HAP-1 (cell line): Measurements from ENCODE around the gene LSAMP.
A peak's percentile ranks its signal among the peaks of the same experiment; 100 is the strongest.

Experiments
- DNase-seq, 2 experiments: peaks; one replicate each; pipeline ENCODE4 v3.0.0-alpha.2; 2016 to 2020; ENCODE audit warnings: low spot score in 2 of 2
- H3K27me3 ChIP-seq: fragments of 250-450 bp; sonication (Bioruptor Pico); 2 replicates; pipeline ENCODE4 v1.5.1; 2020; ENCODE audit warnings: low read depth, mild to moderate bottlenecking, moderate library complexity
- H3K36me3 ChIP-seq: fragments of 250-450 bp; sonication (Bioruptor Pico); replicated peaks from 2 replicates; pipeline ENCODE4 v1.5.1; 2020; ENCODE audit warnings: mild to moderate bottlenecking
- H3K4me1 ChIP-seq: fragments of 250-450 bp; sonication (Bioruptor Pico); 2 replicates; pipeline ENCODE4 v1.5.1; 2020; ENCODE audit warnings: mild to moderate bottlenecking
- H3K4me3 ChIP-seq: fragments of 250-450 bp; sonication (Bioruptor Pico); 2 replicates; pipeline ENCODE4 v1.5.1; 2020; ENCODE audit warnings: mild to moderate bottlenecking, moderate library complexity
- H3K9me3 ChIP-seq: fragments of 250-450 bp; sonication (Bioruptor Pico); 2 replicates; pipeline ENCODE4 v1.5.1; 2020; ENCODE audit warnings: mild to moderate bottlenecking, moderate library complexity
- in situ Hi-C: fragments of 300-500 bp; cut with MboI; formaldehyde crosslinking; loops from 3 replicates; pipeline ENCODE4 v1.14.3; 2020; ENCODE audit warnings: low sequenced_read_pairs, inconsistent platforms, mixed read lengths

The LSAMP gene

GRCh38 chr3:116161575-116162525, 283.4 kb downstream of the LSAMP start:
- no peaks in the 10 kb centered on the region for H3K36me3 ChIP-seq
- in situ Hi-C loops, result no loop called here
- no peak overlapping the region for H3K4me3 ChIP-seq
- H3K4me1 ChIP-seq, result no peaks in the 10 kb centered on the region
- no peak for DNase-seq
- H3K27me3 ChIP-seq, result no peaks in the 10 kb centered on the region
- no peaks in the 10 kb centered on the region for H3K9me3 ChIP-seq

GRCh38 chr3:116160594-116160993, 284.7 kb downstream of the LSAMP start:
- H3K27me3 ChIP-seq, result no peaks in the 10 kb centered on the region
- in situ Hi-C loops, result no loop called here
- H3K4me1 ChIP-seq, result no peaks in the 10 kb centered on the region
- no peaks in the 10 kb centered on the region for H3K9me3 ChIP-seq
- DNase-seq, result no peak
- no peaks in the 10 kb centered on the region for H3K36me3 ChIP-seq
- no peak overlapping the region for H3K4me3 ChIP-seq

- in situ Hi-C loops, result no loop called here
- no peaks in the 10 kb centered on the region for H3K27me3 ChIP-seq
These were observed 289.4 kb downstream of the LSAMP start for GRCh38 chr3:116155841-116156240.

GRCh38 chr3:116154389-116154788, 290.9 kb downstream of the LSAMP start:
- no peaks in the 10 kb centered on the region for H3K9me3 ChIP-seq
- no peak for DNase-seq
- no peaks in the 10 kb centered on the region for H3K4me1 ChIP-seq
- H3K36me3 ChIP-seq, result no peaks in the 10 kb centered on the region
- H3K27me3 ChIP-seq, result no peaks in the 10 kb centered on the region
- in situ Hi-C loops, result no loop called here
- no peak overlapping the region for H3K4me3 ChIP-seq

More at GRCh38 chr3:116155841-116156240, 289.4 kb downstream of the LSAMP start:
- Histone ChIP-seq H3K9me3 (no peaks in the 10 kb centered on the region), H3K36me3 (no peaks in the 10 kb centered on the region), H3K4me1 (no peaks in the 10 kb centered on the region), H3K4me3 (no peak overlapping the region)
- no peak for DNase-seq

GRCh38 chr3:116153174-116153573, 292.1 kb downstream of the LSAMP start:
- H3K9me3 ChIP-seq, result no peaks in the 10 kb centered on the region
- in situ Hi-C loops, result no loop called here
- no peak overlapping the region for H3K4me3 ChIP-seq
- H3K27me3 ChIP-seq, result no peaks in the 10 kb centered on the region
- no peaks in the 10 kb centered on the region for H3K4me1 ChIP-seq
- no peak for DNase-seq
- no peaks in the 10 kb centered on the region for H3K36me3 ChIP-seq

GRCh38 chr3:116150655-116151167, 294.6 kb downstream of the LSAMP start:
- DNase-seq, result no peak
- Histone ChIP-seq H3K4me1 (no peaks in the 10 kb centered on the region), H3K27me3 (no peaks in the 10 kb centered on the region), H3K4me3 (no peak overlapping the region), H3K9me3 (no peaks in the 10 kb centered on the region), H3K36me3 (no peaks in the 10 kb centered on the region)
- in situ Hi-C loops, result no loop called here

GRCh38 chr3:116148881-116149851, 296.1 kb downstream of the LSAMP start:
- Histone ChIP-seq H3K9me3 (no peaks in the 10 kb centered on the region), H3K4me3 (no peak overlapping the region), H3K4me1 (no peaks in the 10 kb centered on the region), H3K27me3 (no peaks in the 10 kb centered on the region), H3K36me3 (no peaks in the 10 kb centered on the region)
- no peak for DNase-seq
- in situ Hi-C loops, result loop anchor here (25.0 kb wide), 1 partner anchor 613 kb away; no protein-coding TSS in a partner anchor

GRCh38 chr3:116145613-116146012, 299.7 kb downstream of the LSAMP start:
- Histone ChIP-seq H3K36me3 (no peaks in the 10 kb centered on the region), H3K4me1 (no peaks in the 10 kb centered on the region), H3K27me3 (no peaks in the 10 kb centered on the region; the same call in 1 of the 2 replicates), H3K4me3 (no peak overlapping the region), H3K9me3 (no peaks in the 10 kb centered on the region)
- no peak for DNase-seq
- in situ Hi-C loops, result loop anchor here (25.0 kb wide), 1 partner anchor 617 kb away; no protein-coding TSS in a partner anchor

- Histone ChIP-seq H3K27me3 (no peaks in the 10 kb centered on the region; the same call in 1 of the 2 replicates), H3K9me3 (no peaks in the 10 kb centered on the region), H3K4me1 (no peaks in the 10 kb centered on the region), H3K4me3 (no peak overlapping the region), H3K36me3 (no peaks in the 10 kb centered on the region)
- in situ Hi-C loops, result loop anchor here (25.0 kb wide), 1 partner anchor 621 kb away; no protein-coding TSS in a partner anchor
- no peak for DNase-seq
These were observed 303.6 kb downstream of the LSAMP start for GRCh38 chr3:116141724-116142123.

GRCh38 chr3:116140100-116140689, 305.1 kb downstream of the LSAMP start:
- Histone ChIP-seq H3K27me3 (no peaks in the 10 kb centered on the region; the same call in 1 of the 2 replicates), H3K9me3 (no peaks in the 10 kb centered on the region), H3K4me1 (no peaks in the 10 kb centered on the region), H3K36me3 (no peaks in the 10 kb centered on the region), H3K4me3 (no peak overlapping the region)
- in situ Hi-C loops, result loop anchor here (25.0 kb wide), 1 partner anchor 622 kb away; no protein-coding TSS in a partner anchor
- peak in 1 of 2 experiments; percentile 27 for DNase-seq

GRCh38 chr3:116139641-116140040, 305.6 kb downstream of the LSAMP start:
- Histone ChIP-seq H3K9me3 (no peaks in the 10 kb centered on the region), H3K27me3 (no peaks in the 10 kb centered on the region; the same call in 1 of the 2 replicates), H3K4me1 (no peaks in the 10 kb centered on the region), H3K4me3 (no peak overlapping the region), H3K36me3 (no peaks in the 10 kb centered on the region)
- in situ Hi-C loops, result loop anchor here (25.0 kb wide), 1 partner anchor 623 kb away; no protein-coding TSS in a partner anchor
- DNase-seq, result no peak

GRCh38 chr3:116135457-116136085, 309.7 kb downstream of the LSAMP start:
- in situ Hi-C loops, result loop anchor here (25.0 kb wide), 1 partner anchor 627 kb away; no protein-coding TSS in a partner anchor
- H3K9me3 ChIP-seq, result no peaks in the 10 kb centered on the region
- no peak for DNase-seq
- H3K4me1 ChIP-seq, result no peaks in the 10 kb centered on the region
- H3K4me3 ChIP-seq, result no peak overlapping the region
- H3K36me3 ChIP-seq, result no peaks in the 10 kb centered on the region
- H3K27me3 ChIP-seq, result no peaks in the 10 kb centered on the region; the same call in 1 of the 2 replicates
